GM15510 (cell line): ENCODE data around the gene KRT36.

ENCODE experiments used
- POLR2A ChIP-seq: IDR thresholded peaks from 3 replicates; pipeline ENCODE4 v1.6.1; 2011; ENCODE audit warnings: borderline replicate concordance; ENCODE audit not compliant: insufficient read length; ENCODE audit errors: extremely low read depth

Gene KRT36

DNA sequence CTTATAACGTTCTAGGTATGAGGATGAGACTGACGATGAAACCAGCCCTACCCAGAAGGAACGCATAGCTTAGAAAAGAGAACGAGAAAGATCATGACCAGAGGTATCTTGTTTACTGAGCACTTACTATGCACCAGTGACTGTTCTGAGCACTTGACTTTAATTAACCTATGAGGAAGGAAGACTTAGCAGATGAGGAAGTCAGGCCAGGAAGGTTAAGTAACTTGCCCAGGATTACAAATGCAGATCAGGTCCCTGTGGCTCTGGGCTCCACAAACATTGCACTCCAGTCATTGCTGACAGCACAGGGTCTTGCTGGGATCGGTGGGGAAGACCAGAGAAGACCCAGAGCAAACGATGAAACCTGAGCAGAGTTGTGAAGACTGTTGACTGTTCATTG is 8.6 kb upstream of the KRT36 start:
- TF ChIP-seq POLR2A, result no peak

GRCh38 chr17:41496803-41497484 is 7.2 kb upstream of the KRT36 start:
- TF ChIP-seq POLR2A, result no peak

- no peak for TF ChIP-seq POLR2A
Measured at GRCh38 chr17:41494524-41494923, 4.8 kb upstream of the KRT36 start.

DNA sequence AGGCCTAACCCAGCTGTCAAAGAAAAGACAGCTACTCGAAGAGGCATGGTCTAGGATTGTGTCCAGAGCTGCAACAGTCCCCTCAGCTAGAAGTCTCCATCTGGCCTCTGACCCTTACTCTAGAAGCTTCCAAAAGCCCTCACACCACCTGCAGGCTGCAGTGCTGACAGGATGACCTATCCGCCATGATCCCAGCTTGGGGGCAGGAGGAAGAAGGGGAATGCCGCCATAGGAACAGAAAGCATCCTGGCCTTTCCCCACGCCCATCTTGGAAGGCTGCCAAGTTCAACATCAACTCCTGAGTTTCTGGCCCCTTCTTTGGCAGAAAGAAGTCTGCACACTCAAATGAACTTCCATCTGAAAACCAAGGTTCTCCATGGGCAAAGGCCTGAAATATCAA is 3.1 kb upstream of the KRT36 start:
- no peak for TF ChIP-seq POLR2A

DNA sequence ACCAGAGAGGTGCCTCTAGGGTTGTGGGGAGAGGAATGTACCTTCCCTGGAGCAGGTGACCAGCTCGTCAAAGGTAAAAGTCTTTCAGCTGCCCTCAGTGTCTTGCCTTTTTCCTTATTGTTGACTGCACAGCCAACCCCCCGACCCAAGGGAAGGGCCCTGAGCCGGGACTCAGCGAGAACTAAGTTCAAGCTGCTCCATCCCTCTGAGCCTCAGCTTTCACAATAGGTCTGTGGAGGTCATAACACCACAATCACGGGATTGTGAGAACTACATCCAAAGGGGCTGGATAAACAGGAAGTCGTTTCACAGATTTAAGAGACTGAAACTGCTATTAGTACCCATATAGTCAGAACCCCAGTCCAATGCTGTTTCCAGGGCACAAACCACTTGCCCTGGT is 2.6 kb upstream of the KRT36 start:
- no peak for TF ChIP-seq POLR2A

DNA sequence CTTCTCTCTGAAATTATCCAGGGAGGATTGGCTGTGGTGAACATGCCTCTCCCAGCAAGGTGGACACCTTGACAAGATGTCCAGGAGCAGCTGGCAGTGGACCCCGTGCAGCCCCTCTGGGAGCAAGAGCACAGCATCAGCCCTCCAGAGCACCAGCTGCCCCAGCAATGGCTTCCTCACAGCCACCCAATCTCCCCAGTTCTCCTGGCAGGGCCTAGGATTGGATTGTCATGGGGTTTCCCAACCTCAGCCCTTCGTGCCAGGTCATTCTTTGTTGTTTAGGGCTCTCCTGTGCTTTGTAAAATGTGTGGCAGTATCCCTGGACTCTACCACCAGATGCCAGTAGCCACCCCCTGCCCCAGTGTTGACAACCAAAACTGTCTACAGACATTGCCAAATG is 1.8 kb upstream of the KRT36 start:
- no peak for TF ChIP-seq POLR2A

- no peak for TF ChIP-seq POLR2A
Measured at GRCh38 chr17:41490000-41490990, 585 bp upstream of the KRT36 start.

GRCh38 chr17:41486809-41487530 is 2.7 kb downstream of the KRT36 start:
- TF ChIP-seq POLR2A, result no peak

GRCh38 chr17:41486316-41486715 is 3.4 kb downstream of the KRT36 start:
- no peak for TF ChIP-seq POLR2A

DNA sequence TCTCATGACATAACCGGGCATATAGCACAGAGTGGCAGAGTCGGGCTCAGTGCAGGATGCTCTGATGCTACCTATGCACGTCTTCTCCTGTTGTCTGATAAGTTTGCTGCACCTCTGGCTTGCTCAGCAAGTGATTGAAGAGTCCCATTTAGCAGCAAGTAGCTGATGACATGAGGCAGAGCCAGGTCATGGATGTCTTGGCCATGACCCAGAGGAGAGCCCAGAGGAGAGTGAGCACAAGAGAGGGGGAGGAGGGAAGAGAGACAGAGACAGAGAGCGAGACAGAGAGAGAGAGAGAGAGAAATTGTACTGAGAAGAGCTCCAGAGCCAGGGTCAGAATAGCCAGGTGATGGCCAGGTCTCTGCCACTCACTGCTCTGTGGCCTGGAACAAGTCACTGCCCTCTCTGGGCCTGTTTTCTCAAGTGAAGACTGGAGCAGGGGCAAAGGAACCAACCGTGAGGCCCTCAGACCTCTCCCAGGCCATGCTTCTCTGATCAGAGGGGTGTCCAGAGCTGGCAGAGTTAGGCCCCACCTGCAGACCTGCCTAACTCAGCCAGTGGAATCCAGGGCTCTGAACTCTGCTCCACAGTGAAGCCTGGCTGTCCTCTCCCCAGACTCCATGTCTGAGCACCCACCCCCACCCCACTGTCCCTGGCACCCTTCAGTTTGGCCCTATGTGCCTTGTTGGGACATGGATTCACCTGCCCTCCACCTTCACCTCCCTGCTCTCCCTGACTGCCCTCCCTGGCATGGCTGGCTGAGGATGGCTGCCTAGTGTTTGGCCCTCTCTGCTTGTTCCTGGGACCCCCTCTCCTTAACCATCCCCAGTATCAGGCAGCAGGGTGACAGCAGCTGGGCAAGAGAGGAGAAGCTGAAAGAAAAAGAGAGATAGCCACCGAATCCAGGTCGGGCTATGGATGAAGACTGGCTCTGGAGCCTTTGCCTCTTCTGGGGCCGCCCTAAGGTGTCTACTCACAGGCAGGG is 4.5 kb downstream of the KRT36 start:
- TF ChIP-seq POLR2A, result no peak

DNA sequence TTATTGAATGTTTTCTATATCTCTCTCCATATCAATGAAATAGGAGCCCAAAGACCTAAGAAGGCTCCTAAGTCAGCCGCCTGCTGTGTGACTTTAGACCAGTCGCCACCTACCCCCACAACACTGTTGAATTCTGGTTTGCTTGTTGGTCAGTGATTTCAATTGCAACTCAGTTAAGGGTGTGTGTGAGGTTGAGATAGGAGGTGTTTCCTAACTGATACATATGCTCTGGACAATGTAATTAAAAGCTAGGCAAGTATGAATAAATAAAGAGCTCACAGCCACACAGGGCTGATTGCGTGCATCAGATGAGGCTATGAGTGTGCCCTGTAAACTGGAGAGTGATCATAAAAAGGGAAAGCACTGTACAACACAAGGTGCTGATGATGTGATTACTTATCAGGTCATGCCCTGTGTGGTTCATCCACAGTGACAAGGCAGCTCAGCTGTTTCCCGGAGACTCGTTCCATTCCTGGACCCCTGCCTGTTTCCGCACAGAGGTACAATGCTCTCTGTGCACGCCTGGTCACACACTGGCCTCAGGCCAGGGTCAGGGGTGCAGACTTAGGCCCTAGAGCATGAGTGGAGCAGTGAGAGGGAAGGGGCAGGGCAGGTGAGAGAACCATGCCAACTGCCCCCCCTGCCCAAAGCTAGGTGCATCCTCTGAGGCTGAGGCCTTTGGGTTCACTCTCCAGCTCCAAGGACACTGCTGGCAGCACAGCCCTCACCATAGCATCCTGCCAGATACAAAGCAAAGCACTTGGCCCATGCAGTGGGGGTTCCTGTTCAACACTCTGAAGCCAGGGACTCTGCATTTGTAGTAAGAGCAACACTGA is 5.5 kb downstream of the KRT36 start:
- no peak for TF ChIP-seq POLR2A

- TF ChIP-seq POLR2A, result no peak
Measured at GRCh38 chr17:41483531-41483930, 6.2 kb downstream of the KRT36 start.

- no peak for TF ChIP-seq POLR2A
Measured at GRCh38 chr17:41481036-41481435, 8.7 kb downstream of the KRT36 start, which contains the start of gene KRT35. Gene KRT35, minus strand, starts transcription at chr17:41481151. Its CDS starts 54 bp downstream, at chr17:41481097.
